ENCODE data around the gene SRPK2.

SRPK2 gene

GRCh38 chr7:105218939-105219770, 169.6 kb downstream of the SRPK2 start:
- no peak overlapping the region for H3K27ac ChIP-seq (ENCODE audit: low read depth, low read length, severe bottlenecking)
- H3K4me3 ChIP-seq (ENCODE audit: extremely low read depth, insufficient read depth, low read length, poor library complexity, severe bottlenecking): no peak overlapping the region
- 98 to 100% methylated on average over 5 to 6 of the region's 11 CpGs for WGBS, 2 experiments (ENCODE audit: insufficient coverage in 2 of 2)
- H3K9me3 ChIP-seq (ENCODE audit: control insufficient read depth, low read length): no peaks in the 10 kb centered on the region
- H3K36me3 ChIP-seq (ENCODE audit: control insufficient read depth, insufficient read depth, low read length): no peaks in the 10 kb centered on the region
- H3K4me1 ChIP-seq (ENCODE audit: control insufficient read depth, insufficient read depth, low read length, poor library complexity, severe bottlenecking): no peaks in the 10 kb centered on the region

DNA sequence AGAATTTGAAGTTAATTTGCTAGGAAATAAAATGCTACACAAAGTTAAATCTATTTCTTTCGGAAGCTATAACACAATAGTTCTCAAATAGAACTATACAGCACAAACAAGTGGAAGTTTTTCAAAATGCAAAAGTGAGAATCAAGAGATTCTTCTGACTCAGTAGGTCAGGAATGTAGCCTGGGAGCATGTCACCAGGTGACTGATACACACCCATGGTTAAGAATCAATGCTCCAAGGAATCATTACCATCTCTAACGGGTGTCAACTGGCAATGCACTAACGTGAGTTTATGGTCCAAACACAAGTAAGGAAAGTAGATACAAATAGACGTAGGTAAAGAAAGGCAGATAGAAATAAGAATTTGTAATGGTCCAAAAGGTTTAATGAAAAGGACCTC, 170.5 kb downstream of the SRPK2 start:
- WGBS, 2 experiments (ENCODE audit: insufficient coverage in 2 of 2): 67% methylated on average over 3 of the region's 4 CpGs; no CpG with 5 or more reads in 1 of the 2 experiments
- H3K27ac ChIP-seq (ENCODE audit: low read depth, low read length, severe bottlenecking): no peak overlapping the region
- no peaks in the 10 kb centered on the region for H3K9me3 ChIP-seq (ENCODE audit: control insufficient read depth, low read length)
- no peak overlapping the region for H3K4me3 ChIP-seq (ENCODE audit: extremely low read depth, insufficient read depth, low read length, poor library complexity, severe bottlenecking)
- no peaks in the 10 kb centered on the region for H3K4me1 ChIP-seq (ENCODE audit: control insufficient read depth, insufficient read depth, low read length, poor library complexity, severe bottlenecking)
- H3K36me3 ChIP-seq (ENCODE audit: control insufficient read depth, insufficient read depth, low read length): no peaks in the 10 kb centered on the region

- Histone ChIP-seq H3K27ac (ENCODE audit: low read depth, low read length, severe bottlenecking) (no peak overlapping the region), H3K4me1 (ENCODE audit: control insufficient read depth, insufficient read depth, low read length, poor library complexity, severe bottlenecking) (no peaks in the 10 kb centered on the region), H3K9me3 (ENCODE audit: control insufficient read depth, low read length) (no peaks in the 10 kb centered on the region), H3K36me3 (ENCODE audit: control insufficient read depth, insufficient read depth, low read length) (no peaks in the 10 kb centered on the region), H3K4me3 (ENCODE audit: extremely low read depth, insufficient read depth, low read length, poor library complexity, severe bottlenecking) (no peak overlapping the region)
- WGBS, 2 experiments (ENCODE audit: insufficient coverage in 2 of 2): 94 to 100% methylated on average over 2 of the region's 3 CpGs
Observed at GRCh38 chr7:105216786-105217185, 171.9 kb downstream of the SRPK2 start.

GRCh38 chr7:105215821-105216220, 172.9 kb downstream of the SRPK2 start:
- Histone ChIP-seq H3K4me1 (ENCODE audit: control insufficient read depth, insufficient read depth, low read length, poor library complexity, severe bottlenecking) (no peaks in the 10 kb centered on the region), H3K36me3 (ENCODE audit: control insufficient read depth, insufficient read depth, low read length) (no peaks in the 10 kb centered on the region), H3K27ac (ENCODE audit: low read depth, low read length, severe bottlenecking) (no peak overlapping the region), H3K4me3 (ENCODE audit: extremely low read depth, insufficient read depth, low read length, poor library complexity, severe bottlenecking) (no peak overlapping the region), H3K9me3 (ENCODE audit: control insufficient read depth, low read length) (no peaks in the 10 kb centered on the region)
- WGBS, 2 experiments (ENCODE audit: insufficient coverage in 2 of 2): no CpG with 5 or more reads among the region's 1 CpG

GRCh38 chr7:105215182-105215581, 173.5 kb downstream of the SRPK2 start:
- 100% methylated on average over 2 of the region's 4 CpGs; no CpG with 5 or more reads in 1 of the 2 experiments for WGBS, 2 experiments (ENCODE audit: insufficient coverage in 2 of 2)
- no peak overlapping the region for H3K27ac ChIP-seq (ENCODE audit: low read depth, low read length, severe bottlenecking)
- no peak overlapping the region for H3K4me3 ChIP-seq (ENCODE audit: extremely low read depth, insufficient read depth, low read length, poor library complexity, severe bottlenecking)
- H3K4me1 ChIP-seq (ENCODE audit: control insufficient read depth, insufficient read depth, low read length, poor library complexity, severe bottlenecking): no peaks in the 10 kb centered on the region
- H3K9me3 ChIP-seq (ENCODE audit: control insufficient read depth, low read length): no peaks in the 10 kb centered on the region
- H3K36me3 ChIP-seq (ENCODE audit: control insufficient read depth, insufficient read depth, low read length): no peaks in the 10 kb centered on the region

DNA sequence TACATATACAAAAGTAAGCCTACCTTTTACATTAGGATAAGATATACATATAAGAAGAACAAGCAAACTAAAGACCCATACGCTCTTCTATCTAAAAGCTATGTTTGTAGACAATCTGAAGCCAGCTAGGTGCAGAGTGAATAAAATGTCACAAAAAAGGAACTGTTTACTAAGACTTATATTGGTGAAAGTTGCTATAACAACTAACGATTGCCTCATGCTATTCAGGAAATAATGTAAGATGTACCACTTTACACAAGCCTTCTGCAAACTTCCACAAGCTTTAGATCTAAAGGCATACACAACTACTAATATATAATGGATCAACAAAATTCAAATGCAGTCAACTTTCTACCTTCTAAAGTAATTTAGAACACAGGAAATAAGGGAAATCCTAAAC, 175.1 kb downstream of the SRPK2 start:
- WGBS, 2 experiments (ENCODE audit: insufficient coverage in 2 of 2): no CpG with 5 or more reads among the region's 2 CpGs
- Histone ChIP-seq H3K36me3 (ENCODE audit: control insufficient read depth, insufficient read depth, low read length) (no peaks in the 10 kb centered on the region), H3K27ac (ENCODE audit: low read depth, low read length, severe bottlenecking) (no peak overlapping the region), H3K9me3 (ENCODE audit: control insufficient read depth, low read length) (no peaks in the 10 kb centered on the region), H3K4me3 (ENCODE audit: extremely low read depth, insufficient read depth, low read length, poor library complexity, severe bottlenecking) (no peak overlapping the region), H3K4me1 (ENCODE audit: control insufficient read depth, insufficient read depth, low read length, poor library complexity, severe bottlenecking) (no peaks in the 10 kb centered on the region)

- Histone ChIP-seq H3K9me3 (ENCODE audit: control insufficient read depth, low read length) (no peaks in the 10 kb centered on the region), H3K27ac (ENCODE audit: low read depth, low read length, severe bottlenecking) (no peak overlapping the region), H3K4me1 (ENCODE audit: control insufficient read depth, insufficient read depth, low read length, poor library complexity, severe bottlenecking) (no peaks in the 10 kb centered on the region), H3K36me3 (ENCODE audit: control insufficient read depth, insufficient read depth, low read length) (no peaks in the 10 kb centered on the region), H3K4me3 (ENCODE audit: extremely low read depth, insufficient read depth, low read length, poor library complexity, severe bottlenecking) (no peak overlapping the region)
- 88 to 100% methylated on average over 1 of the region's 1 CpG for WGBS, 2 experiments (ENCODE audit: insufficient coverage in 2 of 2)
Observed at GRCh38 chr7:105212212-105212611, 176.5 kb downstream of the SRPK2 start.

DNA sequence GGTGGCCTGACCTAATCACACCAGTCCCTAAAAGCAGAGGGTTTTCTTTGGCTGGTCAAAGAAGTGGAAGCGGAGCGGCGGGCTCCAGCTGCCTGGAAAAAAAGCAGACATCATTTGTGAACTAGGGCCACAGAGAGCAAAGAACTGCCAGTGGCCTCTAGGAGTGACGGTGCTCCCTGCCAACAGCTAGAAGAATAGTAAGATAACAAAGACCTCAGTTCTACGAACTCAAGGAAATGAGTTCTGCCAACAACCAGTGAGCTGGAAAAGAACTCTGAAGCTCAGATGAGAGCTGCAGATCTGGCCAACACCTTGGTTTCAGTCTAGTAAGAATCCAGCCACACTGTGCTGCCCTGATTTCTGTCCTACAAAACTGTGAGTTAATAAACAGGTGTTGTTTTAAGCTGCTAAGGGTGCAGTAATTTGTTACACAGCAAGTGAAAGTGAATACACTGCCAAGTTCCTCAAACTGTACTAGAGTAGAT, 178.0 kb downstream of the SRPK2 start:
- Histone ChIP-seq H3K4me3 (ENCODE audit: extremely low read depth, insufficient read depth, low read length, poor library complexity, severe bottlenecking) (no peak overlapping the region), H3K27ac (ENCODE audit: low read depth, low read length, severe bottlenecking) (no peak overlapping the region), H3K36me3 (ENCODE audit: control insufficient read depth, insufficient read depth, low read length) (no peaks in the 10 kb centered on the region), H3K9me3 (ENCODE audit: control insufficient read depth, low read length) (no peaks in the 10 kb centered on the region), H3K4me1 (ENCODE audit: control insufficient read depth, insufficient read depth, low read length, poor library complexity, severe bottlenecking) (no peaks in the 10 kb centered on the region)
- 84 to 85% methylated on average over 5 of the region's 5 CpGs for WGBS, 2 experiments (ENCODE audit: insufficient coverage in 2 of 2)

GRCh38 chr7:105209870-105210269, 178.9 kb downstream of the SRPK2 start:
- no peak overlapping the region for H3K27ac ChIP-seq (ENCODE audit: low read depth, low read length, severe bottlenecking)
- no peaks in the 10 kb centered on the region for H3K36me3 ChIP-seq (ENCODE audit: control insufficient read depth, insufficient read depth, low read length)
- no peaks in the 10 kb centered on the region for H3K4me1 ChIP-seq (ENCODE audit: control insufficient read depth, insufficient read depth, low read length, poor library complexity, severe bottlenecking)
- no peak overlapping the region for H3K4me3 ChIP-seq (ENCODE audit: extremely low read depth, insufficient read depth, low read length, poor library complexity, severe bottlenecking)
- 80% methylated on average over 1 of the region's 3 CpGs; no CpG with 5 or more reads in 1 of the 2 experiments for WGBS, 2 experiments (ENCODE audit: insufficient coverage in 2 of 2)
- no peaks in the 10 kb centered on the region for H3K9me3 ChIP-seq (ENCODE audit: control insufficient read depth, low read length)

DNA sequence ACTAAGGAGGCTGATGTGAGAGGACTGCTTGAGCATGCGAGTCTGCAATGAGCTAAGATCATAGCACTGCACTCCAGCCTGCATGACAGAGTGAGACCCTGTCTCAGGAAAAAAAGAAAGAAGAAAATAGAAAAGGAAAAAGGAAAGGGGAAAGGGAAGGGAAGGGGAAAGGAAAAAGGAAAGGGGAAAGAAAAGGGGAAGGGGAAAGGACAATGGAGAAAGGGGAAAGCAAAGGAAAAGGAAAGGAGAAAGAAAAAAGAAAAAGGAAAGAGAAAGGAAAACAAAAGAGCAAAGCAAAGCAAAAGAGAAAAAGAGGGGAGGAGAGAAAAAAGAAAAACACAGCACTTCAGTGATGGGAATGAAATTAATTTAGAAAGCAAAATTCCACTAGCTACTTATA, 179.3 kb downstream of the SRPK2 start:
- H3K27ac ChIP-seq (ENCODE audit: low read depth, low read length, severe bottlenecking): no peak overlapping the region
- WGBS, 2 experiments (ENCODE audit: insufficient coverage in 2 of 2): 100% methylated on average over 1 of the region's 1 CpG

DNA sequence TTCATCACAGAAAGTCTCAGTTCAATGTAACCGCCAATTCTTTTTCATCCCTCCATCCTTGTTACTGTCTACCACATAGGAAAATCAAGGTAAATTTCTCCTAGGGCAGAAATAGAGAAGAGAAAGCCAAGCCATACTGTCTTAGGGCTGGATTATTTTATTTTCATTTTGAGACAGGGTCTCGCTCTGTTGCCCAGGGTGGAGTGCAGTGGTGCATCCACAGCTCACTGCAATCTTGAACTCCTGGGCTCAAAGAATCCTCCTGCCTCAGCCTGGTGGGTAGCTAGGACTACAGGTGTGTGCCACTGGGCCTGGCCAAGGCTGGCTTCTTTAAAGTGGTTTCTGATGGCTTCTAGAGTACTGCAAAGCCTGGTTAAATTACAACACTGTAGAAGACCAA, 181.7 kb downstream of the SRPK2 start:
- no peak overlapping the region for H3K4me3 ChIP-seq (ENCODE audit: extremely low read depth, insufficient read depth, low read length, poor library complexity, severe bottlenecking)
- no peaks in the 10 kb centered on the region for H3K4me1 ChIP-seq (ENCODE audit: control insufficient read depth, insufficient read depth, low read length, poor library complexity, severe bottlenecking)
- WGBS, 2 experiments (ENCODE audit: insufficient coverage in 2 of 2): 82 to 100% methylated on average over 1 of the region's 2 CpGs
- peaks cover 3% of the 10 kb centered on the region for H3K36me3 ChIP-seq (ENCODE audit: control insufficient read depth, insufficient read depth, low read length)
- no peaks in the 10 kb centered on the region for H3K9me3 ChIP-seq (ENCODE audit: control insufficient read depth, low read length)
- no peak overlapping the region for H3K27ac ChIP-seq (ENCODE audit: low read depth, low read length, severe bottlenecking)

More for the DNA sequence above, 179.3 kb downstream of the SRPK2 start:
- Histone ChIP-seq H3K9me3 (ENCODE audit: control insufficient read depth, low read length) (no peaks in the 10 kb centered on the region), H3K4me3 (ENCODE audit: extremely low read depth, insufficient read depth, low read length, poor library complexity, severe bottlenecking) (no peak overlapping the region), H3K4me1 (ENCODE audit: control insufficient read depth, insufficient read depth, low read length, poor library complexity, severe bottlenecking) (no peaks in the 10 kb centered on the region), H3K36me3 (ENCODE audit: control insufficient read depth, insufficient read depth, low read length) (no peaks in the 10 kb centered on the region)

Measured in mesodermal cell (in vitro differentiated cells).